GM12892 (cell line): Measurements from ENCODE around the gene CITED2.
A peak's percentile ranks its signal among the peaks of the same experiment; 100 is the strongest.

ENCODE experiments used
- DNase-seq: peaks from one replicate; pipeline ENCODE4 v3.0.0; 2011; ENCODE audit not compliant: insufficient read length
- FAIRE-seq: peaks from 2 replicates; lab custom pipeline; 2011; peaks lifted over from hg19 to GRCh38; lab: Jason Lieb, UNC
- POLR2A ChIP-seq: IDR thresholded peaks from 2 replicates; pipeline ENCODE4 v1.6.1; 2011; ENCODE audit warnings: low read depth, low read length, control low read depth
- POLR2AphosphoS5 ChIP-seq: IDR thresholded peaks from 2 replicates; pipeline ENCODE4 v1.6.1; 2011; ENCODE audit warnings: low read depth, low read length, control low read depth
- TAF1 ChIP-seq: IDR thresholded peaks from 2 replicates; pipeline ENCODE4 v1.6.1; 2011; ENCODE audit warnings: low read depth, mild to moderate bottlenecking, control low read depth, low read length, borderline replicate concordance

CITED2 gene

DNA sequence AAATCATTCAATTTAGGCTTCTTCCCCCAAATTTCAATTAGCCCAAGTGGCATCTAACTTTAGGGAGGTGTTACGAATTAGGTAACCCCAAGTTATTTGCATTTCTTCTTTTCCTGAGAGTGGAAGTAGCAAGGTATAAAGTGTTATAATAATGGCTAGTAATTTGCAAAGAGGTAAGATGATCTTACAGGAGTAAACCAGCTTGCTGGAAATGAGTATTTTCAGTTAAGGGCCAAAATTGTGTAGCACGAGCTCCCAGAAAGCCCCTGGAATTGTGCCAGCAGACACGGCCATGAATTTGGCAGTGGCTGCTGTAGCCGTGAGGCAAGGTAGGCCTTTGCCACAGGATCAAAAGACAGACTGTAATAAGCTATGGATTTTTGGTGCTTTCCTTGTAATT is 38.0 kb downstream of the CITED2 start:
- FAIRE-seq (no peak), DNase-seq (no peak)
- TF ChIP-seq POLR2A (no peak), POLR2AphosphoS5 (no peak), TAF1 (no peak)

GRCh38 chr6:139335447-139336210 is 38.8 kb downstream of the CITED2 start:
- FAIRE-seq = no peak
- TF ChIP-seq POLR2AphosphoS5 = no peak
- no peak for TF ChIP-seq POLR2A
- no peak for TF ChIP-seq TAF1
- no peak for DNase-seq

GRCh38 chr6:139334806-139335446 is 39.5 kb downstream of the CITED2 start:
- TF ChIP-seq POLR2A (no peak), POLR2AphosphoS5 (no peak), TAF1 (no peak)
- FAIRE-seq = no peak
- DNase-seq = no peak

GRCh38 chr6:139330826-139331500 is 43.5 kb downstream of the CITED2 start:
- TF ChIP-seq TAF1 (no peak), POLR2AphosphoS5 (no peak), POLR2A (no peak)
- FAIRE-seq (no peak), DNase-seq (no peak)

GRCh38 chr6:139330306-139330705 is 44.1 kb downstream of the CITED2 start:
- FAIRE-seq (peak; percentile 64), DNase-seq (no peak)
- TF ChIP-seq POLR2A (no peak), POLR2AphosphoS5 (no peak), TAF1 (no peak)

GRCh38 chr6:139329224-139329623 is 45.2 kb downstream of the CITED2 start:
- no peak for DNase-seq
- TF ChIP-seq POLR2A = no peak
- FAIRE-seq = peak; percentile 14

GRCh38 chr6:139327038-139327437 is 47.4 kb downstream of the CITED2 start:
- TF ChIP-seq POLR2AphosphoS5 (no peak), TAF1 (no peak), POLR2A (no peak)
- DNase-seq = no peak
- no peak for FAIRE-seq

DNA sequence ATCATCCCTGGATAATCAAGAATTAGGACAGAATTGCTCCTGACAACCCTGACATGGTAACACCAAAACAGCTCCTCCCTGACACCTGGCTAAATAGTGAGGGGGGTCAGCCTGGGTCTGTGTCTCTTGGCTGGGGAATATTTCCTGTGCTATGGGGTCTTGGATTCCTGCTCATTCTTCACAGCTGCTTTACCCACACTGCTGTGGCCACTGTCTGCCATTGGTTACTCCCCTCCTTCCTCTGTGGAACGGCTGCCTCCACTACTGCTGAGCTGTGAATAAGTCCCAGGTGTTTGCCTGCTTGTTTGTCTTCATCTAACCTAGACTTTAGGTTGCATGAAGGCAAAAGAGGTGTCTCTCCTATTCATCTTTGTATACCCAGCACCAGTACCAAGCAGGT is 48.8 kb downstream of the CITED2 start:
- FAIRE-seq (peak; percentile 64), DNase-seq (no peak)
- TF ChIP-seq POLR2AphosphoS5 (no peak), TAF1 (no peak), POLR2A (no peak)

GRCh38 chr6:139325125-139325524 is 49.3 kb downstream of the CITED2 start:
- FAIRE-seq (no peak), DNase-seq (no peak)
- TF ChIP-seq POLR2AphosphoS5 (no peak), POLR2A (no peak), TAF1 (no peak)

- FAIRE-seq (no peak), DNase-seq (no peak)
- TF ChIP-seq POLR2AphosphoS5 (no peak), TAF1 (no peak), POLR2A (no peak)
Observed at GRCh38 chr6:139324301-139324555, 50.2 kb downstream of the CITED2 start.

GRCh38 chr6:139323511-139324300 is 50.7 kb downstream of the CITED2 start:
- FAIRE-seq = peak; percentile 72
- DNase-seq = no peak

More at GRCh38 chr6:139323511-139324300, 50.7 kb downstream of the CITED2 start:
- TF ChIP-seq POLR2A (no peak), POLR2AphosphoS5 (no peak), TAF1 (no peak)
